SIG-M5 treated with dmso at 0.1 percent for 504 hours (cell line): ENCODE measurements around the gene YBEY.
A peak's percentile ranks its signal among the peaks of the same experiment; 100 is the strongest.

ENCODE experiments used
- DNase-seq: peaks from one replicate; lab custom pipeline; 2025; ENCODE audit not compliant: unreplicated experiment; lab: John Stamatoyannopoulos, UW

YBEY gene

DNA sequence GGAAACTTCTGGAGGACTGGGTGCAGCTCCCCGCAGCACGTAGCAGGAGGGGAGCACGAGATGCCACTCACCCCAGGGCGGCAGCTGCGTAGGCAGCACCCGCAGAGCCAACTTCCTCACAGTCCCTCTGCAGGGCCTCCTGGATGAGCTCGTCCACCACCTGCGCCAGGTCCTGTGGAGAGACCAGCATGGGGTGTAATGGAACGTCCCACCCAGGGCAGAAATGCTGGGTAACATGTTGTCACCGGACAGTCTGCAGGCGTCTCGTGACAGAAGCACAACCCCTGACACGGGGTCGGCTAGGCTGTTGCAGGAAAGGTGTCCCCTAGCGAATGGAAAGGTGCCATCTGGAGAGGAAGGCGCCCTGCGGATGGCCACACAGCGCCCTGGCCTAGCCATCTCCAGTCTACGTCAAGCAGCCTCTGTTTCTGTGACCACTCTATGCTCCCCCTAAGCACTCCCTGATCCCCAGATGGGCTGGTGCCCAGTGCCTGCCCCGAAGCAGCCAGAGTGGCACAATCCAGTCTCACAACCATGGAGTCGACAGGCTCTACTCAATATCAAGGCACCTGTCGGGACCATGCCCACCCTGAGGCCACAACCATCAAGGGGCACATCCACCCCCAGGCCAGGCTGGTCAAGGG lies 22.0 kb upstream of the YBEY start:
- no peak for DNase-seq

DNA sequence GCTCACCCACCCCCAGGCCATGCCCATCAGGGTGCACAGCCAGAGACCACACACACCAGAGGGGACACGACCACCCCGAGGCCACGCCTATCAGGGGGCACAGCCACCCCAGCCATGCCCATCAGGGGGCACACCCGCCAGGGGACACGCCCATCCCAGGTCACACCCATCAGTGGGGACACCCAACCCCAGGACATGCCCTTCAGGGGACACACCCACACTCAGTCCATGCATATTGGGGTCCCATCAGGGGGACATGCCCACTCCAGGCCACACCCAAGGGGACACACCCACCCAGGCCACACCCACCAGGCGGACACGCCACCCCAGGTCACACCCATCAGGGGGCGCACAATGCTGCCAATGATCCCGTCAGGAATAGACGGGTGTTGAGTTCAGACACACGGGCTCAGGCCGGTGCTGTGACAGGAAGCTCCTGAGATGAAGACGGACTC lies 21.4 kb upstream of the YBEY start:
- no peak for DNase-seq

DNA sequence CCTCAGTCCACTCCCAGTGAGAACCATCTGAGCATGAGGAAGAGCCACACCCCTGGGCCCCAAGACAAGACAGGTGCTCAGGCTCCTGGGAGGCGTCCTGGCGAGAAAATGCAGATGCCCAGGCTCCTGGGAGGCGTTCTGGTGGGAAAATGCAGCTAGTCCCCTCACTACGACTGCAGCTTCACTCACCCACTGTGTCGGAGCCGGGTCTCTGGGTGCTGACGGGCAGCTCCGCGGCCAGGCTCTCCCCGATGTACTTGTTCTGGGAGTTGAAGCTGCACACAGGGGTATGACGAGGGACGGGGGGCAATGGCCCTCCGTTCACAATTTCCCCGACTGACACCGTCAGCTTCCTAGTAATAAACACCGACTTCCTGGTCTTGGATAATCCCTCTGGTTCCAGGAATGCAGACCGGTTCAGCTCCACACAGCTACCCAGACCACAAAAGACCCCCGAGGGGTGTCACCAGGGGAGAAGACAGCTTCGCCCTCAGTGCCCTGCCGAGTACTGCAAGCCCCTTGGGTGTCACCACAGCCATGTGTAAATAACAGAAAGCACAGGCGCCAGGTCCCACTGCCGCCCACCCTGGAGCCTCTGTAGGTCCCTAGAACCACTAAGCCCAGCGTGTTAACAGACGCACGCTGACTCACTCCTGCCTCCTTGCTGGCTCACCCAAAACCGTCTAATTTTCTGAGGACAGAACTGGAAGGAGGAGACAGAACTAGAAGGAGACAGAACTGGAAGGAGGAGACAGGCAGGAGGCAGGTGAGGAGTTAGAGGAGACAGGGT lies 20.2 kb upstream of the YBEY start:
- no peak for DNase-seq

DNA sequence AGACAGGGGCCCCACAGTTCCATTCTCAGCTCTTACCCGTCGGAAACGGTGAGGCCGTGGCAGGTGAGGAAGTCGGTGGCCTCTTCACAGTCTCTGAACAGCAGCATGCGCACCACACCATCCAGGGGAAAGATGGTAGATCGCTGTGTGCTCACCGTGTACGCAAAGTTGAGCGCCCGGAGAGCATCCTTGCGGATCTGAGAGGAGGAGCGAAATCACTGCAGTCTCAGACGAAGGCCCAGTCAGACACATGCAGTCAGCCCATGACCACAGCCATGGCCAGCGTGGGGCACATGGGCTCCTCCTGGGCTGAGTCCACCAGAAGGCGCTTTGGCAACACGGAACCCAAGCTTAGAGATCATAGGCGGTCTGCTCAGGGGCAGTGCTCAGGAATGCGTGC lies 19.2 kb upstream of the YBEY start:
- DNase-seq: no peak

DNA sequence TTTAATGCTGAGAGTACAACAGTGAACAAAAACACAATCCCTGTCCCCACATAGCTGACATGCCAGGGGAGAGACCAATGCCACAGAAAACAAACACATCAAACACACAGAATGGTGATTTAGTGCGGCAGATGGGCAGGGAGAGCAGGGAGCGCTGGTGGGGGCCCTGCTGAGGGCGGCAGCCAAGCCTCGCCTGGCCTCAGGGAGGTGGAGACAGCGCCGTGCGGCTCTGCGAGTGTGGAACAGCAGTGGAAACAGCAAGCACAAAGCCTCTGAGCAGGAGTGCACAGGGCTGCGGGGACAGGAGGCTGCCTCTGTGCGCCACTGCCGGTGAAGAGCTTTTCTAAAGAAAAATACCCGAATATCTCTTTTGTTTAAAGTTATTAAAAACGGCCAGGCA lies 17.8 kb upstream of the YBEY start:
- DNase-seq: no peak

DNA sequence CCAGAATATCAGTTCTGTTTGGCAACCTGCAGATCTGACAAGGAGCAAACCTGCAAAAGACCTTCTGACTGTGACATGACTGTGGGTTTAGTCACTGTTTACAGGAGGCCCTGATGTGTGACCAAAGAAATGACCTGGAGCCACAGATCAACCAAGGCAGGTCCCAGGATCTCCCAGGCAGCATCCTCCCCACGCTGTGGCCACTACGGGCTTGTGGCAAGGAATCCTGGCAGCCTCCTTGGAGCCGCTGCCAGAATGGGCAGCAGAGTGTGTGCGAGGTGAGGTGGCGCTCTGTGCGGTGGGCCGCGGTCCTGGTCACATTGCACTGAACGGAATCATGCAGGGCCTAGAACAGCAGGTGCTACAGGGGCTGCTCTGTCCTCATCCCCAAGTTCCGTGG lies 16.7 kb upstream of the YBEY start:
- DNase-seq: no peak

DNA sequence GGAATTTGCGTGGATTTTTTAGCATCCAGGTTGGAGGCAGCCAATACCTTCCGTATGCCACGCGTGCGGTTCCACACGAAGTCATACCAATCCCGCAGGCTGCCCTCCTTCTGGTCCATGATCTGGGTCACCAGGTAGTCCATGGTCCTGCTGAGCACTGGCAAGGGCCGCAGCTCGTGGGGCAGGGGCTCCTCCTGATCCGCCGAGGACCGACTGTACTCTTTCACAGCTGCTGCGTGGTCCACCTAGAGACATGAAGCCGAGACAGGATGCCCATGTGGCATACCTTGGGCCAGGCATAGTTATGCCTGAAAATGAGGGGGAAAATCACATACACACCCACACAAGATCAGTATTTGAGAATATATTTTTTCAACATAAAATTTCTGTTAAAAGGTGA lies 12.8 kb upstream of the YBEY start:
- DNase-seq: no peak

DNA sequence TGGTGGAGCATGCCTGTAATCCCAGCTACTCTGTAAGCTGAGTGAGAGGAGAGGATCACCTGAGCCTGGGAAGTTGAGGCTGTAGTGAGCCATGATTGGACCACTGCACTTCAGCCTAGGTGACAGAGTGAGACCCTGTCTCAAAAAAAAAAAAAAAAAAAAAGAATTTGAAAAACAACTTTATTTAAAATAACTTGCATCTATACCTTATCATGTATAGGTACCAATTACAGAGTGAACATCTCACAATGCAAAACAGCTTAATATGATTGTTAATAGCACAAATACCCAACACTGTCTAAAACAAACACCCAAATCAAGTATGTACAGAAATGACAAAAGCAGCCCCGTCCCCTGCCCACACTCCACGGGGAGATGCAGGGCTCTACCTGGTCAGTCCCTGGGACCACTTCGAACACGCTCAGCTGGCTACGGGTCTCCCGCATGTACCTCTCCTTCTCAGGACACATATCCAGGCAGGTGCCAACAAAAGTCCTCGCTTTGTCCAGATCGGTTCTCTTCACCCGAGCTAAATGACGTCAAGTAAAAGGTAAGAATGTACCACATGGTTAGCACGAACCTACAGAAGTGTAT lies 11.2 kb upstream of the YBEY start:
- DNase-seq: no peak

DNA sequence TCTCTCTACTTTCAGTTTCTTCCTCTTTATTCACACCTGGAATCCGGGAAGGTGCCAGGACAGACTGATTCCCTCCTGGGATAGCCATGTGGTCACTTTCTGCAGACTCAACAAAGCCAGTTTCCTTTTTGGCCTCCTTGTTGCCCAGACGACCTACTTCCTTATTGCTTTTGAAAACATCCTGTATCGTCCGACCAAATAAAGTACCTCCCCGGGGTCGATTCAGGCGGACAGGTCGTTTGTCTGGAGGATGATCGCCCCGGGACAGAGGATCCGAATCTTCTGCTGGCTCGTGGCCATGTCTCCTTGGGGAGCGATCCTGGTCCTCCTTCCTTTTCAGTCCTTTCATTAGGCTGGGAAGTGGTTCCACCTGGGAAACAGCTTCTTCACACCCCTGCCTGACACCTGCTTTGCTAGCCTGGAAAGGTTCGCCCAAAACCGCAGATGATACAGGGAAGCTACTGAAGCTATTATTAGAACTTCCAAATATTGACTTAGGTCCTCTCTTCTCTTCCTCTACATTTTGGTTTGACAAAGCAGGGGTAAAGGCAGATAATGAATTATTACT lies 2.0 kb upstream of the YBEY start:
- peak; percentile 43 for DNase-seq

DNA sequence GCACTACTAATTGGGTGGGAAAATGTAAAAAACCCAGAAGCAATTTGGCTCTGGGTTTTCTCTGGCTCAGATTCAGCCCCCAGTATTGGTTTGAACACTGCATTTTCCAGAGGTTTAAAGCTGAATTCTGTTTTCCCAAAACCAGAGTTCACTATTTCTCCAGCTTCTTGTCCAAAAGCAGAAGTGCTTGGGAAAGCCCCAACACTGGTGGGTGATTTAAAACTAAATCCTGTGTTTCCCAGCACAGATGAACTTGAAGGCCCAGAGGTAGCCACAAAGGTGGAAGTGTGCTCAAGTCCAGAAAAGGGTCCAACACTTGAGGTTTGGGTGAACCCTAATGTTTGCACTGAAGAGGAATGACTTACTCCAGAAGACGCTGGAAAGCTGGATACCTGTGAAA lies 1.4 kb upstream of the YBEY start:
- no peak for DNase-seq

DNA sequence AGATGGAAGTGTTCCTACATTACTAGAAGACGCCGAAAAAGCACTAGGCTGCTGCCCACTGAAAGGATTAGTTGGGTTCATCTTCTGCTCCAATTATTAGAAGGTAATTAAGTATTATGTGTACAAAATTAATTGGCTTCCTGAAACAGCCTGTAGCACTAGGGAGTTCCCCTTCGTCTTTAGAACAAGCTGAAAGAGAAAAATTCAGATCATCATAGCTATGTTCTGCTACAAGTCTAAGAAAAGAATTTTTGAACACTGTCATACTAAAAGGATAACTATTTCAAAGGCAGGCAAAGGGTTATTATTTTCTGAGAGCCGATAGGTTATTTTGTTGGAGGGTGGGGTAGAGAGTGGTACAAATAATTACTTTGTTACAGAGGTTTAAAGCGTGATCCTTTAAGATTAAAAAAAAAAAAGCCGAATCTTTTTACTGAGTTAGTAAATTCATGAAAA lies 908 bp upstream of the YBEY start, which contains the start of gene MCM3AP:
MCM3AP (minus strand) TSS at position 406 of the 456 bp plus-strand sequence; CDS start at position 81, 325 bp downstream.
- DNase-seq: no peak

DNA sequence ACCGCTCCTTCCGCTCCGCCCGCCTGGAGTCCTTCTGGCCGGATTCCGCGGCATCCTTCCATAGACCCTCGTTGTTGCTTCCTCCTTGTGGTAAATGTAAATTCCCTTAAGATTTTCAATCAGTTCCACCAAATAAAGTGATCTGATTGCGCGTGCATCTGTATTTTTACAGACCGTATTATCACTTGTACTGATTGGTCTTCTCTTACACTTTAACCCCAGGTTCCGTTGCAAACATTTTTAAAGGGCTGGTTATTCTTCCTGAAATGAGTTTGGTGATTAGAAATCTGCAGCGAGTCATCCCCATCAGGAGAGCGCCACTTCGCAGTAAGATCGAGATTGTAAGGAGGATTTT lies 483 bp downstream of the YBEY start:
- no peak for DNase-seq

DNA sequence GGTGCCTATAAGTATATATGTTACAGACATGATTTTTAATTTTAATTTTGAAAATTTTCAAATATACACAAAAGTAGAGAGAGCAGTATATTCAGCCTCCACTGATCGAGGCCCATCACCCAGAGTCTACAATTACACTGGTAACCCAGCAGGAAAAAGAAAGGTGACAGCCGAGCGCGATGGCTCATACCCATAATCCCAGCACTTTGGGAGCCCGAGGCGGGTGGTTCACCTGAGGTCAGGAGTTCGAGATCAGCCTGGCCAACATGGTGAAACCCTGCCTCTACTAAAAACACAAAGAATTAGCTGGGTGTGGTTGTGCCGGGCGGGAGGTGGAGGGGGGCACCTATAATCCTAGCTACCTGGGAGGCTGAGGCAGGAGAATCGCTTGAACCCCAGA lies 1.4 kb downstream of the YBEY start:
- no peak for DNase-seq

DNA sequence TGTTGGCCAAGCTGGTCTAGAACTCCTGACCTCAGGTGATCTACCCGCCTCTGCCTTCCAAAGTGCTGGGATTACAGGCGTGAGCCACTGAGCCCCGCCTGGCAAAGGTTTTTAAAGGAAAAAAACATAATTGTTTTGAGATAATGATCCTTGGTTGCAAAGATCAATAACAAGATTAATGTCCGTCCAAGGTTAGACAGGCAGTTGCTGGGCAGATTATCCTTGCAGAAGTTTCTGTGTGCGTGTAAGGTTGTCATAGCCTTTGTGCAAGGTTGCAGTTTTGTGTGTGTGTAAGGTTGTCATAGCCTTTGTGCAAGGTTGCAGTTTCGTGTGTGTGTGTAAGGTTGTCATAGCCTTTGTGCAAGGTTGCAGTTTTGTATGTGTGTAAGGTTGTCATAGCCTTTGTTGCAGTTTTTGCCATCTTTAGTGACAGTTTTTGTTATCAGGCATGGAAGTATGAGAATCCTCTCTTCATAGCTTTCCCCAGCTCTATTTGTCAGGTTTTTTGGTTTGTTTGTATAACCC lies 3.6 kb downstream of the YBEY start:
- DNase-seq: no peak

DNA sequence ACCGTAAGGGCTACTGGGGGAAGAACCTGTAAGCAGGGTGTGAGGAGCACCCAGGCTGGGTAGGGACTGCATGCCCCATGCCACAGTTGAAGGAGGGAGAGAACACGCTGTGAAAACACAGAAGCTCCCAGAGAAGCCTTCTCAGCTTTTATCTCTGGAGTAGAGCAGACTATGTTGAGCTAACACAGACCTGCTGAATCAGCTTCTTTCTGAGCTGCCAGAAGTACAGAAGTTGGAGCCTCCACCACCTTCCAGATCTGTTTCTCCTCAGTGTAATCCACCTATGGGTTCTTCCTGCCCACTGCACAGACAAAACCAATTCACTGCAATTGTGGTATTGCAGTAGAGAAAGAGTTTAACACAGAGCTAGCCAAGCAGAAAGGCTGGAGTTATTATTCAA lies 5.4 kb downstream of the YBEY start:
- DNase-seq: no peak

DNA sequence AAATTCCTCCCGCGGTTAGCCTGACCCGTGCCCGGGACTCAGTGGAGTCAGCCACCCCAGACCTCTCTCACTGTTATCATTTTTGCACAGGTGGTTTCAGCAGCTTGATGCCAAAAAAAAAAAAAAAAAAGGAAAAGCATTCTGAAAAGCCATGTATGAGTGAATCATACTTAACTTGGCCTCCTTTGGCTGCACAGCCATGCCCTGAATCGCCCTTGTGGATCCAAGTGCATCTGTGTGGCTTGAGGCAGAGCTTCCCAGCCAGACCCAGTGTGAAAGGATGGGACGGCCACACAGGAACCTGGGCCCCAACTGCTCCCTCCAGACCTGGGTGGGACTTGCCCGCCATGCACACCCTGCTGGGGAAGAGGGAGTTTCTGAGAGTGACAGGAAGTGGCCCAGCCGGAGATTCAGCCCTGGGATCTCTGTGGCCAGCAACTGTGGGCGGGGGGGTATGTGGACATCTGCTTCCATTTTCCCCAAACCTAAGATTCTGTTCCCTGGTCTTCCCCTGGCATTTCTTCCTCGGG lies 8.6 kb downstream of the YBEY start:
- no peak for DNase-seq

DNA sequence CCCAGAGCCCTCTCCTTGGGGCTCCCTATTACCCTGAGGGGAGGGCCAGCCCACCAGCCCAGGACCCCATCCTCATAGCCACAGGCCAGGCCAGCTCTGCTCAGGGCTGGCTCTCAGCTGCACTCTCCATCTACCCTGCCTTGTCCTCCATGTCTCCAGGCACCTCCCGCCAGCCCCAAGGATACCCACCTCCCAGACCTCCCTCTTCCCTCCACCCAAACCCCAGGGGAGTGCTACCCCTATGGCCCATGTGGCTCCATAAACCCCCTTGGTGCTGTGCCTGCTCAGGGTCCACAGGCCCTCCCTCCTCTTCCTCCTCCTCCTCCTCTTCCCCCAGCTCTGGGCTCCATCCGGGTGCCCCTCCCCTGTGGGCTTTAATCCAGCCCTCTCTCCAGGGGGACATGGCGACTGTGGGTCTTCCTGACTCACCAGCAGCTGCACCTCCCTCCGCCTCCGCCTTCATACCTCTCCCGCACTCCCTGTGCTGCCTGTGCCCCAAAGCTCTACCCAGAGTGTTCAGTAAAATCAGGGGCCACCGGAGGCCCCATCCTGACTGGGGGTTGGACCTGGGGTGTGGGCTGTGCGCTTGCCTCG lies 9.1 kb downstream of the YBEY start:
- no peak for DNase-seq

DNA sequence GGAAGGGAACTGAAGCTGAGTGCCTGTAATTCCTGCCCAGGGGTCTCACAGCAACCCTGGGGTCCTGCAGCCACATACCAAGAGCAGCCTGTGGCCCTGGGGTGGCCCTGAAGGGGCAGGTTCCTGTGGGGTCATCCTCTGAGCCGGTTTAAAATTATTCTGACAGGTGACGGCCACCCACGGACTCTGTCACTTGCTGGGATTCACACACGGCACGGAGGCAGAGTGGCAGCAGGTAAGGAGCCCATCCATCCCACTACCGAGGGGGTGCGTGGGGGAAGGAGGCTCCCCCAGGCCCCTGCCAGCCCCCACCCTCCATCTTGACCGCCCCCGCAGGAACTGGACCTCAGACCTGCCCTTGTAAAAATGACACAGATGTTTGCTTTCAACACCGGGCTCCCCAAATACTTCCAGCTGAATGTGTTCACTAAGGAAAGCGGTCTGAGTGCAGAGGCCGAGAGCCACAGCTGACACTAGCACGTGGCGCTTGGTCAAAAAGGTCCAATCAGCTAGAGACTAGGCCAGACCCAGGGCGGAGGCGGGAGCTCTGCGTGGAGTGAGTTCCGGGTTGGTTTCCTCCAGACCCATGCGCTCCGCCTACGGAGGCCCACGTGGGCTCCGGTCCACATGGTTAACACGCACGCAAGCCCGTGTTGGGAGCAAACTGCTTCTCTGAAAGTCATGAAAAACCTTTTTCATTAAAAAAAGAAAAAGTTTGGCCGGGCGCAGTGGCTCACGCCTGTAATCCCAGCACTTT lies 10.0 kb downstream of the YBEY start:
- DNase-seq: no peak

DNA sequence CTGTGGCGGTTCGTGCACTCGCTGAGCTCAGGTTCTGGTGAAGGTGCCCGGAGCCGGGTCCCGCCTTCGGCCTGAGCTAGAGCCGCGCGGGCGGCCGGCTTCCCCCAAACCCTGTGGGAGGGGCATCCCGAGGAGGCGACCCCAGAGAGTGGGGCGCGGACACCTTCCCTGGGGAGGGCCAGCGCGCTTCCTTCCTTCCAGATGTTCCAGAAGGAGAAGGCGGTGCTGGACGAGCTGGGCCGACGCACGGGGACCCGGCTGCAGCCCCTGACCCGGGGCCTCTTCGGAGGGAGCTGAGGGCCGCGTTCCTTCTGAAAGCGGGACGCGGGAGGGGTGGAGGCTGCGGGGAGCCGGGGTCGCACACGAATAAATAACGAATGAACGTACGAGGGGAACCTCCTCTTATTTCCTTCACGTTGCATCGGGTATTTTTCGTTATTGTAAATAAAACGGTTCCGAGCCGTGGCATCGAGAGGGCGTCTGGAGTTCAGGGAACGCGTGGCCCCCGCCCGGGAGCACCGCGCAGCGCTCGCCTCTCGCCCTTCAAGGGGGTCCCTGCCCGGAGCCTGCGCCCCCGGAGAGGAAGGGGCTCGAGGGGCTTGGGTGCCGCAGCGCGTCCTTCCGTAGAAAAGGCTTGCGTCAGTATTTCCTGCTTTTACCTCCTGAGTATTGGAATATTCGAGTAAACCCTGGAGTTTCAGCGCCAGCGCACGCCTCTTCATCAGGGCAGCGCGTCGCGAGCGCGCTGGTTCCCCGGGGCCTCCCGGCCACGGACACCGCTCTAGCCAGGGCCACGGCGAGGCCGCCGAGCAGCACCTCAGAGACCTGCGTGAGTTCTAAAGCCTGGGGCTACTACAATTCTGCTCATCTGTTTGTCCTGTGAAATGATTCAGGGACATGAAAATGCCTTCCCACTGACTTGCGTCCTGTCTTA lies 11.5 kb downstream of the YBEY start:
- DNase-seq: no peak
